Thymus (tissue), 11 donors: ENCODE results near the gene BRCA1. TPM values are rescaled to one million over a fixed set of nuclear protein-coding genes. Genes with fewer than 3 reads are reported as not detected.

Experiments used
- DNase-seq, 9 donors: peaks; one replicate each; pipeline ENCODE4 v3.0.0-alpha.2; 2013; ENCODE audit warnings: low spot score in 9 of 9, low read depth in 6 of 9, missing footprints in 1 of 9
- H3K27ac ChIP-seq, 2 donors: one replicate each; pipeline ENCODE4 v1.5.1; 2013; ENCODE audit warnings: control low read depth in 1 of 2, low read depth in 1 of 2, low read length in 1 of 2, mild to moderate bottlenecking in 1 of 2, moderate library complexity in 1 of 2
- H3K27me3 ChIP-seq, 2 donors: one replicate each; pipeline ENCODE4 v1.5.1; 2013; ENCODE audit warnings: low read length in 1 of 2; ENCODE audit not compliant: control insufficient read depth in 2 of 2, insufficient read depth in 1 of 2
- H3K36me3 ChIP-seq, 2 donors: one replicate each; pipeline ENCODE4 v1.5.1; 2013; ENCODE audit warnings: low read length in 1 of 2, mild to moderate bottlenecking in 1 of 2, moderate library complexity in 1 of 2; ENCODE audit not compliant: control insufficient read depth in 2 of 2, insufficient read depth in 2 of 2
- H3K4me1 ChIP-seq, 2 donors: one replicate each; pipeline ENCODE4 v1.5.1; 2013; ENCODE audit warnings: low read length in 2 of 2; ENCODE audit not compliant: control insufficient read depth in 2 of 2, insufficient read depth in 2 of 2
- H3K4me3 ChIP-seq, 2 donors: one replicate each; pipeline ENCODE4 v1.5.1; 2013; ENCODE audit warnings: low read length in 2 of 2, control low read depth in 1 of 2, mild to moderate bottlenecking in 1 of 2
- H3K9me3 ChIP-seq, 2 donors: one replicate each; pipeline ENCODE4 v1.5.1; 2013; ENCODE audit warnings: low read length in 1 of 2, mild to moderate bottlenecking in 1 of 2; ENCODE audit not compliant: control insufficient read depth in 2 of 2, insufficient read depth in 1 of 2
- WGBS: extraction: QIAGEN DNeasy Blood & Tissue Kit; methylation state at CpG from one replicate; pipeline ENCODE4 v1.1.7; 2013; 5-methylcytosine and 5-hydroxymethylcytosine counted together
- polyA plus RNA-seq: library from polyadenylated mRNA; stranded (reverse); fragments of 200-250 nt; gene quantifications from one replicate; pipeline ENCODE4 v1.2.3, GENCODE V29; 2013
- total RNA-seq: library from RNA; stranded (reverse); fragments of 120-200 nt; gene quantifications from one replicate; pipeline ENCODE4 v1.2.4, GENCODE V29; 2013
- donor health status: healthy.

The BRCA1 gene
- total and polyA plus RNA-seq, 2 donors = 2.0 to 23.8 TPM

- Histone ChIP-seq H3K9me3 (no peaks in the 10 kb centered on the region), H3K27ac (no peak overlapping the region), H3K27me3 (no peaks in the 10 kb centered on the region), H3K4me1 (peaks cover 19 to 24% of the 10 kb centered on the region in 2 donors), H3K36me3 (peaks cover 48 to 54% of the 10 kb centered on the region in 2 donors), H3K4me3 (no peak overlapping the region)
- no peak for DNase-seq
- WGBS = 81% methylated on average over 8 of the region's 8 CpGs
These were observed 110.3 kb downstream of the BRCA1 start for GRCh38 chr17:43014649-43015542.

DNA sequence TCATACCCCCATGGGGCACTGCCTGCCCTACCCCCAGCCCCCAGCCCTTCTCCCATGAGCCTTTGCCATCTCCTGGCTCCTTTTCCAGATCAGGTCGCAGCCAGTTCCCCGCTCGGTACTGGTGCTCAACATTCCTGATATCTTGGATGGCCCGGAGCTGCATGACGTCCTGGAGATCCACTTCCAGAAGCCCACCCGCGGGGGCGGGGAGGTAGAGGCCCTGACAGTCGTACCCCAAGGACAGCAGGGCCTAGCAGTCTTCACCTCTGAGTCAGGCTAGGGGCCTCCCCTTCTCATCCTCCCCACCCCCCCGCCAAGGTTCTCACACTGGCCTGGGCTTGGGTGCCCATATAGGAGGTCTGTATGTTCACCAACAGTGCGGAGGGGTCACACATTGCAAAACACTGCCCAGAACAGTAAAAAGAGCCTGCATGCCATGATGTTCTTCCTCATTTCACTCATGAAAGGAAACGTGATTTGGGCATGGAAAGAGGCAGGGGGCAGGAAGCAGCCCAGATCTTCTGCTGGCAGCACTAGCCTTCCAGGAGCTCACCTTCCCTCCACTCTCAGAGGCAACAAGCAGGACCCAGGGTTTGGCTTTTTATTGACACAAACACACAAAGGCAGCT lies 111.0 kb downstream of the BRCA1 start:
- H3K4me1 ChIP-seq = peaks cover 14 to 16% of the 10 kb centered on the region in 2 donors
- peaks cover 48 to 54% of the 10 kb centered on the region in 2 donors for H3K36me3 ChIP-seq
- no peaks in the 10 kb centered on the region for H3K27me3 ChIP-seq
- no peaks in the 10 kb centered on the region for H3K9me3 ChIP-seq
- WGBS = 93% methylated on average over 12 of the region's 12 CpGs
- H3K4me3 ChIP-seq = no peak overlapping the region
- DNase-seq = no peak
- H3K27ac ChIP-seq = no peak overlapping the region

DNA sequence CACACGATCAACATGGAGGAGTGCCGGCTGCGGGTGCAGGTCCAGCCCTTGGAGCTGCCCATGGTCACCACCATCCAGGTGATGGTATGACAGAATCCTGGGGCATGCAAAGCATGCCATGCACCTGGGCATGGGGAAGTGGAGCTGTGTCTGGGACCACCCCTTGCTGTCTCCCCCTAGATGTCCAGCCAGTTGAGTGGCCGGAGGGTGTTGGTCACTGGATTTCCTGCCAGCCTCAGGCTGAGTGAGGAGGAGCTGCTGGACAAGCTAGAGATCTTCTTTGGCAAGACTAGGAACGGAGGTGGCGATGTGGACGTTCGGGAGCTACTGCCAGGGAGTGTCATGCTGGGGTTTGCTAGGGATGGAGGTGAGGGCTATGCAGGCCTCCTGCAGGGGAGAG lies 111.9 kb downstream of the BRCA1 start:
- peaks cover 48 to 52% of the 10 kb centered on the region in 2 donors for H3K36me3 ChIP-seq
- no peak overlapping the region for H3K4me3 ChIP-seq
- no peak for DNase-seq
- no peaks in the 10 kb centered on the region for H3K9me3 ChIP-seq
- no peak overlapping the region for H3K27ac ChIP-seq
- 98% methylated on average over 8 of the region's 8 CpGs for WGBS
- H3K4me1 ChIP-seq = peaks cover 5 to 8% of the 10 kb centered on the region in 2 donors
- H3K27me3 ChIP-seq = no peaks in the 10 kb centered on the region

DNA sequence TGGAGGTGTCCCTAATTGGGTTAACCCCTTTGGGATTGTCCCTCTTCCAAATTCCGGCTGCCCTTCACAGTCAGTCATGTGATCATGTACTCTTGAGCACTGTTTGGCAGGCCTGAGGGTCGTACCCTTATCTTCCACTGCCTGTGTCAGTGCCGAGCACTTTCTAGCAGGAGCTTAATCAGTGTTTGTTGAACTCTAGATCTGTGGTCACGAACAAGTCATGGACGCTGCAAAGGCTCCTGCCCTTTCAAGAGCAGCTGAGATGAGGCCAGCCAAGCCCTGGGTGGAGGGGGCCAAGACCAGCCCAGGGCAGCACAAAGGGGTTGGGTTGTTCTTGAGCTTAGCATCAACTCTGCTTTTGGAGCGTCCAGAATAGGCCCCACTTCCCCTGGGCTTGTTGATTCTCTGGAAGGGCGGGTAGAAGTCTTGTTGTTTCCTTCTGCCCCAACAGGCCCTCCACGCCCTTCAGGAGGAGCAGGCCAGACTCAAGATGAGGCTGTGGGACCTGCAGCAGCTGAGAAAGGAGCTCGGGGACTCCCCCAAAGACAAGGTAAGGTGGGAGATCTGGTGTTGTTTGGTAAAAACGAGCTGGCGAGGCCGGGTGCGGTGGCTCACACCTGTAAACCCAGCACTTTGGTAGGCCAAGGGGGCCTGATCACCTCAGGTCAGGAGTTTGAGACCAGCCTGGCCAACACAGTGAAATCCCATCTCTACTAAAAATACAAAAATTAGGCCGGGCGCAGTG lies 113.3 kb downstream of the BRCA1 start:
- H3K4me3 ChIP-seq = no peak overlapping the region
- peaks cover 45 to 48% of the 10 kb centered on the region in 2 donors for H3K36me3 ChIP-seq
- 95% methylated on average over 15 of the region's 15 CpGs for WGBS
- H3K9me3 ChIP-seq = no peaks in the 10 kb centered on the region
- H3K4me1 ChIP-seq = peaks cover 0 to 3% of the 10 kb centered on the region in 2 donors
- no peak for DNase-seq
- H3K27me3 ChIP-seq = no peaks in the 10 kb centered on the region
- H3K27ac ChIP-seq = no peak overlapping the region

DNA sequence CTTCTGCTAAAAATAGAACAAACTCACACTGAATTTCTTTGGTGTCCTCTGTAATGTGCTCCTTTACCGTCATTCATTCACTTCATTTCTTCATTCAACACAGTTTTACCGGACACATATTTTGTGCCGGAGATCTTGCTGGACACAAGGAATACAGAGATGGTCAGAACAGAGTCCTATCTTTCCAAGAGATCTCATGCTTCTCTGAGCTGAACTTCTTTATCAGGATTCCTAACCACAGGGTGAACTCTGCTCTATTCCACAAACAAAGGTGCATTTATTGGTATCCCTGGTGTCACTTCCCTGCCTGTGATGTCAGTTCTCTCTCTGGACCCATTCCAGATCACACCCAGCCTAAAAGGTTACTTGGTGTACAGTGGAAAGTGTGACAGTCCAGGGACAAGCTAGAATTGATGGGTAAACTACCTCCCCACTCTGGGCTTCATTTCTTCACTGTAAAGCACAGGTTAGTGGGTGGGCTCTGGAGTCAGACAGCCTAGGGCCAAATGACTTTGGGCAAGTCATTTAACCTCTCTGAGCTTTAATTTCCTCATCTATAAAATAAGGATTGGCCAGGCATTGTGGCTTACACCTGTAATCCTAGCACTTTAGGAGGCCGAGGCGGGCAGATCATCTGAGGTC lies 114.4 kb downstream of the BRCA1 start:
- Histone ChIP-seq H3K36me3 (peaks cover 36 to 37% of the 10 kb centered on the region in 2 donors), H3K4me3 (no peak overlapping the region), H3K9me3 (no peaks in the 10 kb centered on the region), H3K27me3 (no peaks in the 10 kb centered on the region), H3K4me1 (peaks cover 0 to 9% of the 10 kb centered on the region in 2 donors), H3K27ac (no peak overlapping the region)
- WGBS = 96% methylated on average over 5 of the region's 5 CpGs
- no peak for DNase-seq

DNA sequence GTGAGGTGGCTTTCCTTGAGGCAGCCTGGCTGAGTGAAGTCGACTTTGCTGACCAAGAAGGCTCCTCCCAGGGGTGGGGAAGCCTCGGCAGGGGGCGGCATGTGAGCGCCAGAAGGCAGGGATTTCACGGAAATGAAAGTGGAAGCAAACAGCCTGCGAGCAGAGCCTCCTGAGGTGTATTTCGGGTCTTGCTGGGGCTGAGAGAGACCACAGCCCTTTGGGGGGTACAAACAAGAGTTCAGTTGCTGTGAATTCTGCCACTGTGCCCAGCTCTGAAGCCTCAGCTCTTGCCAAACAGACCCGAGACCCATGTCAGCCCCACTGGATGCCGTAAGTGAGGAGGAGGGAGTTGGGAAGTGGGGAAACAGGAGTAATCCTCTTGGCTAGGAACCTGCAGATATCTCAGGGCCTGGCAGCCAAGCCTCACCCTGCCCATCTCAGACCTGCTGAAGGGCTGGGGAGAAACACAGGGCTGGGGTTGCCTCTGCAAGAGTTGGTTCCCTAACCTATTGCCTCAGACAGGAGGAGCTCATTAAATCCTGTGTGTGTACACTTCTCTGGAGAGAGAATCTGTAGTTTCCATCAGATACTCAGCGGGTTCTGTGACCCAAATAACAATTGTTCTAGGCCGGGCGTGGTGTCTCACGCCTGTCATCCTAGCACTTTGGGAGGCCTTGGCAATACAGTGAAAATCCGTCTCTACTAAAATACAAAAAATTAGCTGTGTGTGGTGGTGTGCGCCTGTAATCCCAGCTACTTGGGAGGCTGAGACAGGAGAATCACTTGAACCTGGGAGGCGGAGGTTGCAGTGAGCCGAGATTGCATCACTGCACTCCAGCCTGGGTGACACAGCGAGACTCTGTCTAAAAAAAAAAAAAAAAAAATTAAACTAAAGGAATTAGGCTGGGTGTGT lies 118.3 kb downstream of the BRCA1 start, which contains the start of gene IFI35:
Gene IFI35 (plus strand): TSS at position 146 of the 913 bp plus-strand sequence. CDS start 164 bp downstream, at position 310.
- Histone ChIP-seq H3K9me3 (no peaks in the 10 kb centered on the region), H3K36me3 (peaks cover 25 to 27% of the 10 kb centered on the region in 2 donors), H3K4me3 (peak within 1 kb of the TSS; percentile 45 to 83), H3K27ac (peak within 1 kb of the TSS; percentile 93 to 95), H3K27me3 (no peaks in the 10 kb centered on the region), H3K4me1 (peaks cover 0 to 9% of the 10 kb centered on the region in 2 donors)
- DNase-seq = peak; percentile 62 to 92 (median 80)
- 39% methylated on average over 18 of the region's 18 CpGs for WGBS

DNA sequence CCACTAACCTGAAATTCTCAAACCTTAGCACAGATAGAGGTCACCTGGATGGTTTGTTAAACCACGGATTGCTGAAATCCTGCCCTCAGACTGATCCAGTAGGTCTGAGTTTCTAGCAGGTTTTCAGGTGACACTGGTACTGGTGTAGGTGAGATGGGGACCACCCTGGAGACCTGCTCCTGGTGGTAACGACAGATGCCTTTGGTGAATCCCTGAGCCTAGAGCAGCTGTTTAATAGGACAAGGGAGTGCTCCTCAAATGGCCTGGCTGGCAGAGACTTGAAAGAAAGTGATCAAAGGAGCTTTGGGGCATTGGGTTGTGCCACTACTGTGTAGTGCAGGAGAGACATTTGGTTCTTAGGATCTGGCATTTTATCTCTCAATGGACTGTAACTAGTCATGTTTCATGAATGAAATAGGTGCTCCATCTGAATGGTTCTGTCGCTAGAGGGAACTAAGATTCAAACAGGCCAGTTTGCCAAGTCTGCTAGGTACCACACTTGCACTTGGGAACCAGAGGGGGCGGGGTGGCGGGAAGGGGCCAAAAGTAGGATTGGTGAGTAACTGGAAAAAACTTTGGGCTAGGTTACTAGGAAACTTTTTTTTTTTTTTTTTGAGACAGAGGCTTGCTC lies 121.5 kb downstream of the BRCA1 start:
- no peaks in the 10 kb centered on the region for H3K9me3 ChIP-seq
- H3K4me3 ChIP-seq = no peak overlapping the region
- peaks cover 47 to 49% of the 10 kb centered on the region in 2 donors for H3K36me3 ChIP-seq
- H3K27ac ChIP-seq = no peak overlapping the region
- DNase-seq = no peak
- H3K27me3 ChIP-seq = no peaks in the 10 kb centered on the region
- WGBS = 95% methylated on average over 5 of the region's 5 CpGs
- peaks cover 5 to 22% of the 10 kb centered on the region in 2 donors for H3K4me1 ChIP-seq
